Natural killer cell (primary cell): ENCODE measurements around the gene PPM1F. TPM values are rescaled to one million over a fixed set of nuclear protein-coding genes. Genes with fewer than 3 reads are reported as not detected.

Source experiments
- ATAC-seq, 3 donors: fragments of 150-1000 bp in 2 of 3; fragments of 200-7000 bp in 1 of 3; cut with Tn5 transposase; 1 replicate in 1 of 3; 2 replicates in 2 of 3; pipeline ENCODE4 v1.10.0; 2021; ENCODE audit warnings: mild to moderate bottlenecking in 2 of 3, moderate library complexity in 2 of 3
- DNase-seq, 2 donors: peaks; one replicate each; pipeline versions ENCODE4 v3.0.0 to v3.0.0-alpha.2; 2013 to 2021; ENCODE audit warnings: mixed read lengths in 1 of 2
- H3K27ac ChIP-seq: one replicate; pipeline ENCODE4 v1.5.1; 2013; ENCODE audit warnings: mild to moderate bottlenecking, low read length
- H3K27me3 ChIP-seq: one replicate; pipeline ENCODE4 v1.6.1; 2013; ENCODE audit warnings: low read length; ENCODE audit not compliant: control insufficient read depth, insufficient read depth
- H3K36me3 ChIP-seq: one replicate; pipeline ENCODE4 v1.6.1; 2013; ENCODE audit warnings: low read length; ENCODE audit not compliant: control insufficient read depth, insufficient read depth
- H3K4me1 ChIP-seq: one replicate; pipeline ENCODE4 v1.6.1; 2013; ENCODE audit warnings: low read length; ENCODE audit not compliant: control insufficient read depth, insufficient read depth
- H3K4me3 ChIP-seq: one replicate; pipeline ENCODE4 v1.5.1; 2013; ENCODE audit warnings: low read length
- H3K9me3 ChIP-seq: one replicate; pipeline ENCODE4 v1.6.1; 2013; ENCODE audit warnings: low read length; ENCODE audit not compliant: control insufficient read depth, insufficient read depth
- H3K27ac Mint-ChIP-seq, 2 donors: one replicate each; pipeline ENCODE4 v1.8.0; 2022; ENCODE audit warnings: mild to moderate bottlenecking in 2 of 2, mixed read lengths in 2 of 2, moderate library complexity in 1 of 2
- H3K27me3 Mint-ChIP-seq, 2 donors: one replicate each; pipeline ENCODE4 v1.8.0; 2022; ENCODE audit warnings: low read depth in 2 of 2, mixed read lengths in 2 of 2
- H3K36me3 Mint-ChIP-seq: one replicate; pipeline ENCODE4 v1.8.0; 2022; ENCODE audit warnings: mixed read lengths
- H3K4me1 Mint-ChIP-seq, 2 donors: one replicate each; pipeline ENCODE4 v1.8.0; 2022; ENCODE audit warnings: mixed read lengths in 2 of 2
- H3K4me3 Mint-ChIP-seq: one replicate; pipeline ENCODE4 v1.8.0; 2022; ENCODE audit warnings: mild to moderate bottlenecking, moderate library complexity, mixed read lengths
- H3K9me3 Mint-ChIP-seq, 2 donors: one replicate each; pipeline ENCODE4 v1.8.0; 2022; ENCODE audit warnings: mixed read lengths in 2 of 2
- CTCF ChIP-seq: fragments of 200-600 bp; IDR thresholded peaks from one replicate; pipeline ENCODE4 v1.8.0; 2022; ENCODE audit warnings: antibody characterized with exemption
- WGBS: methylation state at CpG from one replicate; pipeline ENCODE4 v1.1.7; 2013; ENCODE audit warnings: missing lambda C conversion rate; ENCODE audit not compliant: insufficient coverage; 5-methylcytosine and 5-hydroxymethylcytosine counted together
- intact Hi-C: fragments of 100-400 bp; cut with micrococcal nuclease; formaldehyde crosslinking; loops from one replicate; pipeline ENCODE4 v1.14.2; 2022
- total RNA-seq, 4 donors: library from RNA; stranded (reverse); fragments of 120-200 nt in 1 of 4; gene quantifications; one replicate each; pipeline versions ENCODE4 v1.2.3 to v1.2.4, GENCODE V29; 2013 to 2022

Gene PPM1F
- total RNA-seq, 3 donors from 2014 or later (not counting 1 experiment from before 2014, with no cell fraction given) = 25.1 to 30.3 (median 25.5) TPM

DNA sequence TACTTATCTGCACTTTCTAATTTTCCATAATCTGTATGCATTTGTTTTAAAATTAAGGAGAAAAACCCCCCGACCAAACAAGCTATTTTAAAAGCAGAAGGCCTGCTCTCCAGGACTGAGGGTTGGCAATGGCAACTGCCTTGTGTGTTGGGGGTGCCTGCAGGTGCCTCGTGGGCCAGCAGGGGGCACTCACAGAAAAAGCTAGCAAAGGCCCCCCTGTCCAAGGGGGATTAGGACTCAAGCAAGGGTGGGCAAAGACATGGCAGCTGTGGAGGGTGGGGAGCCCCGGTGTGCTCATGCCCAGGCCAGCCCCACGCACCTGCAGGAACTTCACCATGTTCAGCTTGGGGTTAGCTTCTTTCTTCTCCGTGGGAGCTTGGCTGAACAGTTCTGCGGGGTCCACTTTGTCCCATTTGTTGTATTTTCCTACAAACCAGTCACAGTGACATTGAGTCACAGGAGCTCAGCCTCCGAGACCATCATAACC, 19.7 kb upstream of the PPM1F start:
- peak; percentile 53 to 84 (median 74) for ATAC-seq
- intact Hi-C loops = no loop called here
- H3K36me3 Mint-ChIP-seq = peaks cover 8% of the 10 kb centered on the region

DNA sequence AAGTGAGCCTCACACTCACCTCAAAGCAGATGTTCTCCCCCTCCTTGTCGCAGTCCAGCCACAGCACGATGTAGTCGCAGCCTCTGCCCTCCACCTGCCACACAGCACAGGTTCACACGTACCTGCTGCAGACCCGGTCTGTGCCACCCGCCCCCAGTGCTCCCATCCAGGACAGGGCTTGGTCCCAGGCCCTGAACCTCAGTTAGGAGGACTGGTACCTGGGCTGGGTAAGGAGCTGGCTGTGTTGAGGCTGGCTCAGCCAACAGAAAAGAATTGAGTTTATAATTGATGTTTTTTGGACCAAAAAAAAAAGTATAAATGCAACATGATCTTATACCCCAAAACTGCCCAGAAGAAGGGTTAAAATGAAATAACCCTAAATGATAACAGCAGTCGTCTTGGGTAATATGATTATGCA, 19.2 kb upstream of the PPM1F start:
- WGBS = 94% methylated on average over 6 of the region's 7 CpGs
- H3K4me1 ChIP-seq = no peaks in the 10 kb centered on the region
- DNase-seq (no peak), ATAC-seq (no peak)
- H3K4me3 ChIP-seq = no peak overlapping the region
- Mint-ChIP-seq H3K4me3 (no peak overlapping the region), H3K4me1 (peaks cover 15 to 22% of the 10 kb centered on the region in 2 donors), H3K27ac (no peak overlapping the region), H3K27me3 (no peaks in the 10 kb centered on the region), H3K36me3 (peaks cover 8% of the 10 kb centered on the region), H3K9me3 (no peaks in the 10 kb centered on the region)
- no peak for TF ChIP-seq CTCF
- intact Hi-C loops = no loop called here
- H3K27ac ChIP-seq = no peak overlapping the region
- H3K9me3 ChIP-seq = no peaks in the 10 kb centered on the region
- H3K27me3 ChIP-seq = no peaks in the 10 kb centered on the region
- peaks cover 69% of the 10 kb centered on the region for H3K36me3 ChIP-seq

More for the DNA sequence above, 19.7 kb upstream of the PPM1F start:
- Histone ChIP-seq H3K4me3 (no peak overlapping the region), H3K9me3 (no peaks in the 10 kb centered on the region), H3K27me3 (no peaks in the 10 kb centered on the region), H3K27ac (no peak overlapping the region), H3K36me3 (peaks cover 65% of the 10 kb centered on the region), H3K4me1 (no peaks in the 10 kb centered on the region)
- peak; percentile 78 for TF ChIP-seq CTCF
- Mint-ChIP-seq H3K4me3 (no peak overlapping the region), H3K9me3 (no peaks in the 10 kb centered on the region), H3K4me1 (peaks cover 18 to 22% of the 10 kb centered on the region in 2 donors), H3K27me3 (no peaks in the 10 kb centered on the region), H3K27ac (no peak overlapping the region)
- DNase-seq = peak; percentile 42 to 70
- 76% methylated on average over 6 of the region's 7 CpGs for WGBS

DNA sequence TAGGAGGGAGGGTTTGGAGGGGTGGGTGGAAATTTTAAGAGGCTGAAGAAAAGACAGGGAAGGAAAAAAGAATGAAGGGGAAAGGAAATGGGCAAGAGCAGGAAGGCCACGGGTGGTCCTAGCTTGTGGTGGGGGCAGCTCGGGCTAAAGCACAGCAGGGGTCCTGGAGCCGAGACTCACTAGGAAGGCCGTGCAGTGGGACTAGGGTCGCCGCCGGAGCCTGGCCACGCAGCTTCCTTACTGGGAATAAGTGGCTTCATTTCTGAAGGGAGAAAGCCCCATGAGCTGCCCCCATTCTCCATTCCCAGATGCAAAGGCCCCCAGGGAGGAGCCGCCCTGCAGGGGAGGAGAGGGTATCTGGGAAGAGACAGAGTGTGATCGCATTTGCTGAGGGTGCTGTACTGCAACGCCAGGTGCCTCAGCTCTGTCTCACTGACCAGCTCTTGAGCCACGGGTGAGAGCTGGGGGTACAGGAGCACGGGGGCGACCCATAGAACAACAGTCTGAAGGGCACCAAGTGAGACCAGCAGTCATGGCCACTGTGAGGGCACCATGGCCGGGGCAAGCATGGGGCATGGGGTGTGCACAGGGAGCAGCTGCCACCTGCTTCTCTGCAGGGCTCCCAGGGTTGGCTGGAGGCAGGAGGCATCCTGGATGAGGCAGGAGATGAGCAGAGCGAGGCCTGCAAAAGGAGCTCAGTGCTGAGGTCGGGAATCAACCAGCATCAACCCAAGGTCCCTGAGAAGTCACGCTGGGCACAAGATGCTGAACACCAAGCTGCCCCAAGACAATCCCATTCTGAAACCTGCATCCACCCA, 18.4 kb upstream of the PPM1F start:
- H3K4me1 ChIP-seq = no peaks in the 10 kb centered on the region
- intact Hi-C loops = no loop called here
- no peak for DNase-seq
- peaks cover 8% of the 10 kb centered on the region for H3K36me3 Mint-ChIP-seq
- H3K36me3 ChIP-seq = peaks cover 77% of the 10 kb centered on the region
- peaks cover 7 to 15% of the 10 kb centered on the region in 2 donors for H3K4me1 Mint-ChIP-seq
- no peak overlapping the region for H3K27ac ChIP-seq
- WGBS = 97% methylated on average over 18 of the region's 18 CpGs
- H3K27me3 Mint-ChIP-seq = no peaks in the 10 kb centered on the region
- no peaks in the 10 kb centered on the region for H3K9me3 Mint-ChIP-seq
- no peak overlapping the region for H3K27ac Mint-ChIP-seq
- H3K9me3 ChIP-seq = no peaks in the 10 kb centered on the region
- no peak for ATAC-seq
- no peak overlapping the region for H3K4me3 ChIP-seq
- H3K27me3 ChIP-seq = no peaks in the 10 kb centered on the region
- no peak for TF ChIP-seq CTCF
- no peak overlapping the region for H3K4me3 Mint-ChIP-seq
